CD4-positive, alpha-beta T cell (primary cell): ENCODE data around the gene GLDN. TPM values are rescaled to one million over a fixed set of nuclear protein-coding genes. Genes with fewer than 3 reads are reported as not detected.

Experiments used
- ATAC-seq: fragments of 200-7000 bp; cut with Tn5 transposase; one replicate; pipeline ENCODE4 v1.10.0; 2022; ENCODE audit warnings: mild to moderate bottlenecking; ENCODE audit not compliant: poor library complexity
- CTCF ChIA-PET: fragments of 350-600 bp; sonication (Branson Sonifier 250); formaldehyde crosslinking; loops from one replicate; lab custom pipeline; 2021; ENCODE audit warnings: antibody characterized with exemption, inconsistent platforms; lab: Charles Lee
- POLR2A ChIA-PET: fragments of 350-600 bp; sonication (Branson Sonifier 250); formaldehyde crosslinking; loops from one replicate; lab custom pipeline; 2021; ENCODE audit warnings: antibody characterized with exemption, inconsistent platforms; lab: Charles Lee
- DNase-seq, 14 experiments: peaks; one replicate each; pipeline ENCODE4 v3.0.0-alpha.2; 2013 to 2020; ENCODE audit warnings: mixed read lengths in 2 of 14
- H3K27ac ChIP-seq, 2 donors: one replicate each; pipeline versions ENCODE4 v1.5.1 to v1.7.0; 2013; ENCODE audit warnings: low read length in 2 of 2, low read depth in 1 of 2, mild to moderate bottlenecking in 1 of 2
- H3K27me3 ChIP-seq, 2 experiments: 1 replicate in 1 of 2; 2 replicates in 1 of 2; pipeline versions ENCODE4 v1.6.1 to v1.7.0; 2013; ENCODE audit warnings: low read length in 2 of 2, control low read depth in 1 of 2, mild to moderate bottlenecking in 1 of 2, moderate library complexity in 1 of 2; ENCODE audit not compliant: insufficient read depth in 2 of 2, control insufficient read depth in 1 of 2
- H3K36me3 ChIP-seq: one replicate; pipeline ENCODE4 v1.6.1; 2013; ENCODE audit warnings: low read length, control low read depth; ENCODE audit not compliant: insufficient read depth
- H3K4me1 ChIP-seq: one replicate; pipeline ENCODE4 v1.6.1; 2013; ENCODE audit warnings: low read length, control low read depth; ENCODE audit not compliant: insufficient read depth
- H3K4me3 ChIP-seq: one replicate; pipeline ENCODE4 v1.5.1; 2013; ENCODE audit warnings: mild to moderate bottlenecking, low read length, moderate library complexity
- H3K9me3 ChIP-seq, 2 experiments: 1 replicate in 1 of 2; 2 replicates in 1 of 2; pipeline versions ENCODE4 v1.6.1 to v1.7.0; 2013; ENCODE audit warnings: low read length in 2 of 2, mild to moderate bottlenecking in 2 of 2, control low read depth in 1 of 2, moderate library complexity in 1 of 2; ENCODE audit not compliant: control insufficient read depth in 1 of 2, insufficient read depth in 1 of 2
- H3K27ac Mint-ChIP-seq: one replicate; pipeline ENCODE4 v1.8.0; 2020; ENCODE audit warnings: mixed read lengths
- H3K27me3 Mint-ChIP-seq: one replicate; pipeline ENCODE4 v1.8.0; 2021; ENCODE audit warnings: mixed read lengths
- H3K36me3 Mint-ChIP-seq: one replicate; pipeline ENCODE4 v1.8.0; 2021; ENCODE audit warnings: low read depth, mixed read lengths
- H3K4me1 Mint-ChIP-seq: one replicate; pipeline ENCODE4 v1.8.0; 2021; ENCODE audit warnings: low read depth, mixed read lengths
- H3K4me3 Mint-ChIP-seq: one replicate; pipeline ENCODE4 v1.8.0; 2020; ENCODE audit warnings: mild to moderate bottlenecking, mixed read lengths
- H3K9me3 Mint-ChIP-seq: one replicate; pipeline ENCODE4 v1.8.0; 2020; ENCODE audit warnings: mixed read lengths
- CTCF ChIP-seq: fragments of 200-600 bp; IDR thresholded peaks from one replicate; pipeline ENCODE4 v1.8.0; 2022; ENCODE audit warnings: antibody characterized with exemption, mild to moderate bottlenecking
- intact Hi-C, 2 experiments: fragments of 100-400 bp; cut with DNase I in 1 of 2; cut with micrococcal nuclease in 1 of 2; formaldehyde crosslinking; loops; one replicate each; pipeline versions ENCODE4 v1.15.1 to v1.9.0; 2023 to 2025; cut with DNase I, micrococcal nuclease
- total RNA-seq, 174 experiments: library from RNA in 2 of 174; stranded (reverse) in 2 of 174; gene quantifications; one replicate each; pipeline ENCODE4 v1.2.3 and lab custom pipeline; 2021 to 2026

The GLDN gene
- total RNA-seq, 2 experiments from 2014 or later: not detected

- no peaks in the 10 kb centered on the region for H3K9me3 Mint-ChIP-seq
- CTCF ChIA-PET: no interaction called here
- Histone ChIP-seq H3K9me3 (no peaks in the 10 kb centered on the region), H3K27ac (no peak overlapping the region), H3K36me3 (no peaks in the 10 kb centered on the region), H3K4me3 (no peak overlapping the region), H3K4me1 (no peaks in the 10 kb centered on the region), H3K27me3 (no peaks in the 10 kb centered on the region)
- no peak overlapping the region for H3K27ac Mint-ChIP-seq
- intact Hi-C loops: no loop called here
- ATAC-seq: no peak
- H3K4me3 Mint-ChIP-seq: no peak overlapping the region
- no peaks in the 10 kb centered on the region for H3K36me3 Mint-ChIP-seq
- H3K4me1 Mint-ChIP-seq: no peaks in the 10 kb centered on the region
- H3K27me3 Mint-ChIP-seq: no peaks in the 10 kb centered on the region
- POLR2A ChIA-PET: no interaction called here
- no peak for TF ChIP-seq CTCF
- no peak for DNase-seq
These were observed 26.8 kb upstream of the GLDN start for GRCh38 chr15:51314391-51315337.

GRCh38 chr15:51315726-51316125 is 25.7 kb upstream of the GLDN start:
- no peak overlapping the region for H3K4me3 ChIP-seq
- no peaks in the 10 kb centered on the region for H3K9me3 ChIP-seq
- ATAC-seq (no peak), DNase-seq (no peak)
- Mint-ChIP-seq H3K4me3 (no peak overlapping the region), H3K36me3 (no peaks in the 10 kb centered on the region), H3K27me3 (no peaks in the 10 kb centered on the region), H3K4me1 (no peaks in the 10 kb centered on the region), H3K9me3 (no peaks in the 10 kb centered on the region), H3K27ac (no peak overlapping the region)
- ChIA-PET CTCF (no interaction called here), POLR2A (no interaction called here)
- H3K36me3 ChIP-seq: no peaks in the 10 kb centered on the region
- H3K4me1 ChIP-seq: no peaks in the 10 kb centered on the region
- intact Hi-C loops: no loop called here
- H3K27ac ChIP-seq: no peak overlapping the region
- no peaks in the 10 kb centered on the region for H3K27me3 ChIP-seq
- no peak for TF ChIP-seq CTCF

- Histone ChIP-seq H3K27me3 (no peaks in the 10 kb centered on the region), H3K27ac (no peak overlapping the region), H3K36me3 (no peaks in the 10 kb centered on the region), H3K9me3 (no peaks in the 10 kb centered on the region), H3K4me3 (no peak overlapping the region), H3K4me1 (no peaks in the 10 kb centered on the region)
- DNase-seq (no peak), ATAC-seq (no peak)
- no peaks in the 10 kb centered on the region for H3K4me1 Mint-ChIP-seq
- no peaks in the 10 kb centered on the region for H3K9me3 Mint-ChIP-seq
- H3K4me3 Mint-ChIP-seq: no peak overlapping the region
- no peaks in the 10 kb centered on the region for H3K27me3 Mint-ChIP-seq
- H3K27ac Mint-ChIP-seq: no peak overlapping the region
- TF ChIP-seq CTCF: no peak
- ChIA-PET POLR2A (no interaction called here), CTCF (no interaction called here)
- intact Hi-C loops: no loop called here
- no peaks in the 10 kb centered on the region for H3K36me3 Mint-ChIP-seq
These were observed 24.8 kb upstream of the GLDN start for GRCh38 chr15:51316636-51317035.
